Upper lobe of right lung (tissue), 1 donor: ENCODE data around the gene MARCHF3. TPM values are rescaled to one million over a fixed set of nuclear protein-coding genes. Genes with fewer than 3 reads are reported as not detected.

Source experiments
- ATAC-seq: fragments of 200-7000 bp; cut with Tn5 transposase; one replicate; pipeline ENCODE4 v1.9.1; 2020; ENCODE audit warnings: mild to moderate bottlenecking, moderate library complexity
- DNase-seq: peaks from one replicate; pipeline ENCODE4 v3.0.0-alpha.2; 2020
- H3K27ac ChIP-seq: fragments of 200-600 bp; one replicate; pipeline ENCODE4 v1.8.0; 2022
- H3K27me3 ChIP-seq: fragments of 200-600 bp; one replicate; pipeline ENCODE4 v1.8.0; 2022; ENCODE audit warnings: mild to moderate bottlenecking
- H3K36me3 ChIP-seq: fragments of 200-600 bp; one replicate; pipeline ENCODE4 v1.8.0; 2022
- H3K4me1 ChIP-seq: fragments of 200-600 bp; one replicate; pipeline ENCODE4 v1.8.0; 2022
- H3K4me3 ChIP-seq: fragments of 200-600 bp; one replicate; pipeline ENCODE4 v1.8.0; 2022; ENCODE audit warnings: mild to moderate bottlenecking
- H3K9me3 ChIP-seq: fragments of 200-600 bp; one replicate; pipeline ENCODE4 v1.8.0; 2022
- intact Hi-C: fragments of 100-400 bp; cut with DNase I; formaldehyde crosslinking; loops from one replicate; pipeline ENCODE4 v1.11.0; 2022
- total RNA-seq: library from RNA; stranded (reverse); fragmentation: NEBNext Ultra II Directional; extraction: Animal tissue kit (Norgen Biotek cat#: 25700); gene quantifications from one replicate; pipeline ENCODE4 v1.2.1, GENCODE V29; 2021
- TF ChIP-seq, protein P1 (sequence below): fragments of 200-600 bp; IDR thresholded peaks from one replicate; pipeline ENCODE4 v1.8.0; 2022; ENCODE audit warnings: antibody characterized with exemption
- donor health status: DM: no; HTN: yes; CAD: no; lungs with severe emphysema.

Gene MARCHF3
- total RNA-seq, 1 donor from 2014 or later, result 11.1 TPM

- Histone ChIP-seq H3K4me1 (no peaks in the 10 kb centered on the region), H3K27ac (no peak overlapping the region), H3K36me3 (no peaks in the 10 kb centered on the region), H3K9me3 (no peaks in the 10 kb centered on the region), H3K4me3 (no peak overlapping the region), H3K27me3 (no peaks in the 10 kb centered on the region)
- intact Hi-C loops, result no loop called here
- TF ChIP-seq, protein P1, sequence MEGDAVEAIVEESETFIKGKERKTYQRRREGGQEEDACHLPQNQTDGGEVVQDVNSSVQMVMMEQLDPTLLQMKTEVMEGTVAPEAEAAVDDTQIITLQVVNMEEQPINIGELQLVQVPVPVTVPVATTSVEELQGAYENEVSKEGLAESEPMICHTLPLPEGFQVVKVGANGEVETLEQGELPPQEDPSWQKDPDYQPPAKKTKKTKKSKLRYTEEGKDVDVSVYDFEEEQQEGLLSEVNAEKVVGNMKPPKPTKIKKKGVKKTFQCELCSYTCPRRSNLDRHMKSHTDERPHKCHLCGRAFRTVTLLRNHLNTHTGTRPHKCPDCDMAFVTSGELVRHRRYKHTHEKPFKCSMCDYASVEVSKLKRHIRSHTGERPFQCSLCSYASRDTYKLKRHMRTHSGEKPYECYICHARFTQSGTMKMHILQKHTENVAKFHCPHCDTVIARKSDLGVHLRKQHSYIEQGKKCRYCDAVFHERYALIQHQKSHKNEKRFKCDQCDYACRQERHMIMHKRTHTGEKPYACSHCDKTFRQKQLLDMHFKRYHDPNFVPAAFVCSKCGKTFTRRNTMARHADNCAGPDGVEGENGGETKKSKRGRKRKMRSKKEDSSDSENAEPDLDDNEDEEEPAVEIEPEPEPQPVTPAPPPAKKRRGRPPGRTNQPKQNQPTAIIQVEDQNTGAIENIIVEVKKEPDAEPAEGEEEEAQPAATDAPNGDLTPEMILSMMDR, result no peak
- DNase-seq (no peak), ATAC-seq (no peak)
Observed at GRCh38 chr5:126931963-126932660, 98.2 kb downstream of the MARCHF3 start.

DNA sequence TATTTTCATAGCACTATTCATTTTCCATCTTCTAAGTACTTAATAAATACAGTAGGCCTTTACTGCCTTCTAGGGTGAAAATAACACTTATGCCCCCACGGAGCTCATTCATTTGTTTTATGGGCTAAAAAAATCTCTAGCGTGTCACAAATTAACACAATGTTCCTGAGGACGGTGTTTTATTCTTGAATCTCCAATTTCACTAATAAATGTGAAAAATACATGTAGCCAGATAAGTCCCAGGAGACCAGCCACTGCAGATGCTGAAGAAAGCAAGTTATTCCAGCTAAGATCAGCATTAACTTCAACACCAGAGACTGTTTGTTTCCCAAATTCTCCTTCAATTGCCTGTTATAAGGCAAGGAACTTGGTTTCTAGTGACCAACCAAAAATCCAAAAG is 102.3 kb downstream of the MARCHF3 start:
- H3K4me1 ChIP-seq, result no peaks in the 10 kb centered on the region
- intact Hi-C loops, result no loop called here

GRCh38 chr5:126927429-126927828 is 102.9 kb downstream of the MARCHF3 start:
- intact Hi-C loops, result no loop called here

More for the DNA sequence above, 102.3 kb downstream of the MARCHF3 start:
- no peaks in the 10 kb centered on the region for H3K36me3 ChIP-seq
- ATAC-seq (no peak), DNase-seq (no peak)
- H3K4me3 ChIP-seq, result no peak overlapping the region
- H3K27ac ChIP-seq, result no peak overlapping the region
- TF ChIP-seq, protein P1, result no peak
- no peaks in the 10 kb centered on the region for H3K27me3 ChIP-seq
- no peaks in the 10 kb centered on the region for H3K9me3 ChIP-seq

DNA sequence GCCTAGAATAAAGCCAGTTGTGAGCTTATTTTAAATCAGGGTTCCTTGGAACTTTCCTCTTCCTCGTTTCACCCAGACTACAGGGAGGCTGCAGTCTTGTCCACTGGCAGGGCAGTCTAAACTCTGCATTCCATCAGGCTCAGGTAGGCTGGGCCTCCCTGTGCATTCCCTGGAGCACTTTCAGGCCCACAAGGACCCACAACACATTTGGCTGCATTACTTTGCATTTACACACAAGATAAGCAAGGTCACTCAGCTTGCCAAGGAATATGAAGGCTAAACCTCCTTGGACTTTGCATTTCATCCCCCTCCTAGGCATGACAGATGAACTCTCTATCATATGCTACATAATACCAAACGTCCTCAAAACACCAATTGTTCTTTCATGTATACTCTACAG is 104.2 kb downstream of the MARCHF3 start:
- DNase-seq (no peak), ATAC-seq (no peak)
- TF ChIP-seq, protein P1, result no peak
- Histone ChIP-seq H3K4me3 (no peak overlapping the region), H3K27me3 (no peaks in the 10 kb centered on the region), H3K36me3 (no peaks in the 10 kb centered on the region), H3K27ac (no peak overlapping the region), H3K4me1 (no peaks in the 10 kb centered on the region), H3K9me3 (no peaks in the 10 kb centered on the region)
- intact Hi-C loops, result no loop called here

More at GRCh38 chr5:126927429-126927828, 102.9 kb downstream of the MARCHF3 start:
- Histone ChIP-seq H3K4me3 (no peak overlapping the region), H3K9me3 (no peaks in the 10 kb centered on the region), H3K27me3 (no peaks in the 10 kb centered on the region), H3K4me1 (no peaks in the 10 kb centered on the region), H3K36me3 (no peaks in the 10 kb centered on the region), H3K27ac (no peak overlapping the region)
- DNase-seq (no peak), ATAC-seq (no peak)
- TF ChIP-seq, protein P1, result no peak

GRCh38 chr5:126925482-126925881 is 104.9 kb downstream of the MARCHF3 start:
- no peak overlapping the region for H3K27ac ChIP-seq
- no peak for DNase-seq
- no peak for ATAC-seq
- TF ChIP-seq, protein P1, result no peak
- intact Hi-C loops, result no loop called here
- H3K4me3 ChIP-seq, result no peak overlapping the region
- H3K27me3 ChIP-seq, result no peaks in the 10 kb centered on the region
- no peaks in the 10 kb centered on the region for H3K9me3 ChIP-seq
- H3K4me1 ChIP-seq, result peaks cover 4% of the 10 kb centered on the region
- H3K36me3 ChIP-seq, result no peaks in the 10 kb centered on the region
